ENCODE results near the gene DUSP7.
"Not testable (repeated sequence)": the region's sequence is repeated elsewhere in the genome, so short reads cannot be mapped to it uniquely, and the experiment has no call there.

Gene DUSP7

DNA sequence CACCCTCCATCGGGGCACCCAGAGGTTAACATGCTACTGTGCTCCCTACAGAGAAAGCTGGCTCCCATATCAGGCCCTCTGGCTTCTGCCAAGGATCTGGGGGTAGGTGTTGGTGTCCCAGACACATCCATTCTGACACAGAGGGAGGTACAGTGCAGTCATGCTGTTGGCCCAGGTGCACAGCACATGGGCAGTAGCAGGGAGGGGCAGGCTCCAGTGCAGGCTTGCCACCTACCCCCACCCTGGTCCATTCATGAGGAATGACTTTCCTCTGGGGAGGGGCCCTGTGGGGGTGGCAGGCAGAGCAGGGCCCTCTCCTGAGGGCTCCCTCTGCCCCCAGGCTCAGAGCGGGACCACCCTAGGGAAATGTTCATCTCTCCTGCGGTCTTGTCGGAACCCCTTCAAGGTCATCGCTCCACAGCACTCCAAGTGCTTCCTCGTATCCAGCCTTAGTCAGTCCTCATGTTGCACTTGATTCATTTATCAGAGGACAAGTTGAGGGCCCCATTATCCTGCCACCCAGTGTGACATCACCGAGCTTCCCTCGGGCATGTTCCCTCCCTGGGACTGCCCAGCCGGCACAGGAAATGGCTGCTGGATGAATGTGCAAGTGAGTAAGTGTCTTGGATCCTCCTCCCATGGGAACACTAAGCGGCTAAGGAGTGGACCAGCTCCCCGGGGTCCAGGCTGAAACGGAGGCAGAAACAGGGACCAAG lies 10.0 kb downstream of the DUSP7 start:
- no peak for DNase-seq

DNA sequence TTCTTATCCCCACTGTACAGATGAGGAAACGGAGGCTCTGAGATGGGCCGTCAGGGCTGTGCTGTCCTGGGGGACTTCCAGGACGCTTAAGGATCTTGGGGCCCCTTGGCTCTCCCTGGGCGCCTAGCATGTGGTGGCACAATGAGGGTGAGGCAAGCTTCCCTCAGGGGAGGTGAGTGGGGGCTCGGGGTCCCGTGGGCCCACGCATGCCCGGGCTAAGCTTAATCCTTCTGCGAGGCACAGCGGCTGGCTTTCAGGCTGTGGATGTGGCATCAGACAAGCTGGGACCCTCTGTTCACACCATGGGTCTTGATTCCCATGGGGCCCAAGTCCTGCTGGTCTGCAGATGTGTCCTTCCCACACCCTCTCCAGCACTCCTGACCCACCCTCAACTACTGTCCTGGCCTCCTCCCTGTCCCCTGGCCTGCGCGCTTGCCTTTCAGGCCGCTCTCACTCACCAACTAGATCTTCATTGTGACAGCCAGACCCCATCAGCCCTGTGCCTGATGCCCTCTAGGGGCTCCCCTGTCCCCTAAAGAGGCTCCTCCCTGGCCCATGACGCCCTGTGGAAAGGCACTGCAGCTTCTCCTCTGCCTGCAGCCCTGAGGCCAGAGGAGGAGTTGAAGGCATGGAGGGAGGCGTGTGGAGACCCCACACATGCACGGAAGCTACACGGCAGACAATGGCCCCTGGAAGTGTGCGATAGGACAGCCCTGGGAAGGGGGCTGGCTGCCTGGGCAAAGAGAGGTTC lies 11.3 kb downstream of the DUSP7 start:
- no peak for DNase-seq

DNA sequence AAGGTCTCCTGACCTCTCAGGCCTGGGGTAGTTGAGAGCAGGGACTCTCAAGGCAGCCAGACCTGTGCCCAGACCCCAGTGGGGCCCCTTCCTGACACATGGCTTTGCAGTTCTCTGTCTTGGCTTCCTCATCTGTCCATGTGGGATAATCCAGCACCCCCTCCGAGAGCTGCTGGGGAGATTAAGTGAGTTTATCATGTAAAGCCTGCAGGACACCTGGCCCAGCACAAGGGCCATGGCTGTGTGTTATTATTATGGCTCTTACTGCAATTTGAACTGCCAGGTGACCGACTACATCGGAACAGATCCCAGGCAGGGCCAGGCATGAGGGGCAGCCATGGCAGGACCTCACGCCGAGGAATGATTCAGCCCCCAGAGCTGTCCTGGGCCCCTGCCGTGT lies 12.6 kb downstream of the DUSP7 start:
- DNase-seq: no peak

DNA sequence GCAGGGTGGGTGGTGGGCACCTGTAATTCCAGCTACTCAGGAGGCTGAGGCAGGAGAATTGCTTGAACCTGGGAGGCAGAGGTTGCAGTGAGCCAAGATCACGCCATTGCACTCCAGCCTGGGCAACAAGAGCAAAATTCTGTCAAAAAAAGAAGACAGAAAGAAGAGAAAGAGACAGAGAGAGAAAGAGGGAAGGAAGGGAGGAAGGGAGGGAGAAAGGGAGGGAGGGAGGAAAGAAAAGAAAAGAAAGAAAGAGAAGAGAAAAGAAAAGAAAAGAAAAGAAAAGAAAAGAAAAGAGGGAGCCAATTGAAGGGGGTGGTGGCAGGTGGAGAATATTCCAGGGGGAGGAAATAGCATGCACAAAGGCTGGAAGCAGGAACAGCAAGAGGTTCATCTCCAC lies 13.3 kb downstream of the DUSP7 start:
- DNase-seq: not testable (repeated sequence)

DNA sequence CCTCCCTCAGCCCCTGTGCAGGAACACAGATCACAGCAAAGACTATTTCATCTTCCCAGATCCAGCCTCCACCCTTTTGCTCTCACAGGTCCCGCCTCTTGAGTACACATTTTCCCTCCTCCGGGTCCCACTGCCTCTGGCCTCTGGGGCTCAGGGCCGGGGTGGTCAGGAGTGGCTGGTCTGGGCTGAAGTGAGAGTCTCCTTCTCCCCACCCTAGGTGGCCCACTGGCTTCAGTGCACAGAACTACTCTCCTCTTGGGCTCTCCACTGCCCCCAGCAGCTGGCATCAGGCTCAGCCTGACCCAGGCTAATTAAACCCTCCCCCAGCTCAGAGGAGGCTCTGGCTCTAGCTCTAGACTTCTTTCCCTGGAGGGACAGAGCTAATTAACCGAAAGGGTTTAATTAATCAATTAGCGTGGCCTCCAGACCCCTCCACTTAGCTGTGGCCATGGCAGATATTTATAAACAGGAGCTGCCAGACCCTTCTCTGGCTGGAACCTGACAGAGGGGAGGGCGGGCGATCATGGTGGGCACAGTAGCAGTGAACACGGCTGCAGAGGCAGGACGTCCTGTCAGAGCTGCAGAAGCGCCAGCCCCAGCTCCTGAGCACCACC lies 15.1 kb downstream of the DUSP7 start:
- no peak for DNase-seq

DNA sequence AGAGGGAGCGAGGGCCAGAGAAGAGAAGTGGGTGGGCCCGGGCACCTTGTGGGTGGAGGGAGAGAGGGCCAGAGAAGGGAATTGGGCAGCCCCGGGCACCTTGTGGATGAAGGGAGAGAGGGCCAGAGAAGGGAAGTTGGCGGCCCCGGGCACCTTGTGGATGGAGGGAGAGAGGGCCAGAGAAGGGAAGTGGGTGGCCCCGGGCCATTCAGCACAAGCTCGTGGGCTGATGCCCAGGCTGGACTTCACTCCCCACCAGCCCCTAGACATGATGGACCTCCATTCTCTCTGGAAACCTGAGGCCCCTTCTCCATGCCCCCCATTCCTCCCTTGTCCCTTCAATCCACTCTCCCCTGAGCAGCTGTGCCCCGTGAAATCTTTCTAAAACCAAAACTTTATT lies 15.8 kb downstream of the DUSP7 start:
- DNase-seq: no peak

DNA sequence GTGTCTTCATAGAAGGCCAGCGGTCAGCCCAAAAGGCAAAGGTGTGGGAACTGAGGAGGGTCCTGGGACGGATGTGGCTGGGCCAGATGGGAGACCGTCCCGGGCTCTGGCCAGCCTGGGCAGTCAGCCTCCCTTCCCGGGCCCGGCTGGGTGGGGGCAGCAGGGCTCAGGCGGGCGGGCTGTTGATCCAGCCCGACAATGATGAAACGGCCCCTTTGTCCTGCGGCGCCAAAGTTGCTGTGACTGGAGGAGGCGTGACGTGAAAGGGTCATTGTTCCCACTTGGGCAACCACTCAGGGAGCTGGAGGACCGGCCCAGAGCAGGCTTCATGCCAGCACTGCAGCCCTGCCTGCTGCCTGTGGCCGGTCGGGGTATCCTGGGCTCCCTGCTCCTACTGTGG lies 16.5 kb downstream of the DUSP7 start:
- no peak for DNase-seq

DNA sequence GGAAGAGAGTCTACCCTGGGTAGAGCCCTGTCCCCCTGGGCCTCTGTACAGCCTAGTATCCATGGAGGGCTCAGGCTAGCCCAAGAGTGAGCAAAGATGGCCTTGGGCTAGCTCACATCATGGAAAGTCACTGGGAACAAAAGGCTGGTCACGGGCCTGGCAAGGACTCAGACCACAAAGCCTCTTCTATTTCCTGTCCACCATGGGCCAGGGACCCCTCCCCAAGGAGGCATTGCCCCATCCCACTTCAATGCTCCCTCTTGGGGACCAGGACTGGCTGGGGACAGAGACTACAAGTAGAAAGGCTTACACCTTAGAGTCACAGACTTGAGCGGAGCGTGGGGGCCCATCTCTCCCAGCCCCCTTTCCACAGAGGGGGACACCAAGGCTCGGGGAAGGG lies 16.9 kb downstream of the DUSP7 start:
- no peak for DNase-seq

DNA sequence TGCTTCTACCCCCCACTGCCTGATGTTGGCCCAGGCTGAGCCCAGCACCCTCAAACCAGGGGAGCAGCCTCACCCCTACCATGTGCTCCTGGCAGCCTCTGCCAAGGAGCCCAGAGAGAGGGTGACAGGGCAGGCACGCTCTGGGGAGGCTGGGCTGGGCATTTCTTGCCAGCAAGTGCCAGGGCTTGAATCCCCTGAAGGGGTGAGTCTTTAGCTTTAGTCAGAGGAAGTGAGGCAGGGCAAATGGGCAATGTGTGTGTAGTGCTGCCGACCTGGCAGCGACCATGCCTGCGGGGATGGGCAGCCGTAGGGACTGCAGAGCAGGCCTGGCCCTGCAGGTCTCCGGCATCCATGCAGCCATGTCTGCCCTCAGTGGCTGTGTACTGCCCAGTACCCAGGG lies 18.1 kb downstream of the DUSP7 start:
- DNase-seq: no peak

DNA sequence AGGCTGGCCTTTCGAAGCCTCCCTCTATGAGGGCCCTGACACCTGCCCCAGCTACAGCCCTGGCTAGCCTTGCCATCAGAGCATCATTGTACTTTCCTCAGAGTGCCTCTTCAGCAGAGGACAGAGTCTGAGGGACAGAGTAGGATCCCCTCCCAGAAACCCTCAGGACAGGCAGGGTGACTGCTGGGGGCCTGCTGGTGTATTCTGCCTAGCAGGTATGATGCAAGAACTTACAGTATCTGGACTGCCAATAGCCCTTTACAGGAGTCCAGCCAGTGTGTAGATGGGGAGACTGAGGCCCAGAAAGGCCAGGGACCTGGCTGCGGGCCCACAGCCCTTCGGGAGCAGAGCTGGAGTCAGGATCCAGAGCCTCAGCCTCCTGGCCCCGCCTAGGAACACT lies 19.1 kb downstream of the DUSP7 start:
- no peak for DNase-seq

DNA sequence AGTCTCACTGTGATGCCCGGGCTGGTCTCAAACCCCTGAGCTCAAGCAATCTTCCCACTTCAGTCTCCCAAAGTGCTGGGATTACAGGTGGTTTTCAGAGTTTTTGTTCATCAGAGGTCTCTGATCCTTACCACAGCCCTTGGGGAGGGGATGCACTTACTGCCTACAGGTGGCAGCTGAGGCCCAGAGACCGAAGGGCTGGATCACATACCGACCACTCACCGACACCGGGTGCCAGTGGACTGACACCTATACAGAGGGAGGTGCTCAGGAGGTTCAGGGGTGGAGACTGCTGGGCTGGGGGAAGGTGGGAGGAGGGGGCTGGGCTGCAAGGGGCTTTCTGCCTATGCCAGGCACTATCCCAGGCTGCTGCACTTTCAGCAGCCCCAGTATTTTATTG lies 19.5 kb downstream of the DUSP7 start:
- DNase-seq: no peak

DNA sequence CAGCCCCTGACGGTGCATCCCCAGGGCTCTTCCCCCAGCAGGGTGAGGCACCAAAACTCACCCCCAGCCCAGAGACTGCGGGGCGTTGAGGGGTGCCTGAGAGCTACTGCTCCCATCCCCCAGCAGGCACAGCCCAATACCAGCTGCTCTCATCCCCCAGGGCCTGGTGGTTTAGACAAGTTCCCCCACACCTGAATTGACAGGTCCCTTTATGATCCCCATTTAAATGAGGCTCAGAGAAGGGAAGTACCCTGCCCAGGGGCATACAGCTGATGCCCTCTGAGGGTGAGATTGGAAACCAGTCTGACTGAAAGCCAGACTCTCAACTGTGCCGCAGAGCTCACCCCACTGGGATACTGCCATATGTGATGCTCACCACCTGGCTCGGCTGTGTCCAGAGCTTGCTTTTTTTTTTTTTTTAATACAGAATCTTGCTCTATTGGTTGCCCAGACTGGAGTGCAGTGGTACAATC lies 20.1 kb downstream of the DUSP7 start:
- no peak for DNase-seq

DNA sequence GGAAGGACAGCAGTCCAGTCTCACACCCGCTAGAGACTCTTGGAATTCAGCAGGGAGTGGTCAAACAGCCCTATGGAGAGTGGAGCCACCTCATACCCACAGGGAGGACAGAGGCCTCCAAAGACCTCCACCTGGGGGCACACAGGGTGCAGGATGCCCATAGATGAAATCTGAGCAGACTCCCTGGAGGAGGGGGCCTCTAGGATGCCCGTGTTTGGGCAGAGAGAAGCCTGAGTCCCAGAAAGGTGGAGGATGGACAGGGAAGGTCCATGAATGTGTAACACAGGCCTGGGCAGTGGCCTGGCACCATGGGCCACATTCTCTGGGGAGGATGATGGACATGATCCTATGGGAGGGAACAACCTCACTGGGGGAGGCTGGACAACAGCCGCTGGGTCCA lies 21.7 kb downstream of the DUSP7 start:
- no peak for DNase-seq

DNA sequence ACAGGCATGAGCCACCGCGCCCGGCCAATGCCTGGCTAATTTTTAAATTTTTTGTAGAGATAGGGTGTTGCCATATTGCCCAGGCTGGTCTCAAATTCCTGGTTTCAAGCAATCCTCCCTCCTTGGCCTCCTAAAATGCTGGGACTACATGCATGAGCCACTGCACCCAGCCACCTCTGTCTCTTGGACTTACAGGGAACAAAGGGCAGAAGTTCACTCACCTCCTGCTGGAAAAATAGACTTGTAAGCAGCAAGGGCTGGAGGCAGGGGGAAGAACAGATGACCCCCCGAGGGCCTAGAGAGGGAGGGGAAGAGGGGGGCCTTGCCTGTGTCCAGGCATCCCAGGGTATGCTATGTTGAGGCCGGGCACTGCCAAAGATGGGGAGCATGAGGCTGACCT lies 22.2 kb downstream of the DUSP7 start:
- DNase-seq: no peak

DNA sequence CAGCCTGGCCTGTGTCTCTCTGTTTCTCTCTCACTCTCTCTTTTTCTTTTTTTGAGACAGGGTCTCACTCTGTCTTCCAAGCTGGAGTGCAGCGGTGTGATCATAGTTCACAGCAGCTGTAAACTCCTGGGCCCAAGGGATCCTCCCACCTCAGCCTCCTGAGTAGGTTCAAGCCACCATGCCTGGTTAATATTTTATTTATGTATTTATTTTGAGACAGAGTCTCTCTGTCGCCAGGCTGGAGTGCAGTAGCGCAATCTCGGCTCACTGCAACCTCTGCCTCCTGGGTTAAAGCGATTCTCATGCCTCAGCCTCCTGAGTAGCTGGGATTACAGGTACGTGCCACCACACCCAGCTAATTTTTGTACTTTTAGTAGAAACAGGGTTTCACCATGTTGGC lies 22.6 kb downstream of the DUSP7 start:
- not testable (repeated sequence) for DNase-seq

DNA sequence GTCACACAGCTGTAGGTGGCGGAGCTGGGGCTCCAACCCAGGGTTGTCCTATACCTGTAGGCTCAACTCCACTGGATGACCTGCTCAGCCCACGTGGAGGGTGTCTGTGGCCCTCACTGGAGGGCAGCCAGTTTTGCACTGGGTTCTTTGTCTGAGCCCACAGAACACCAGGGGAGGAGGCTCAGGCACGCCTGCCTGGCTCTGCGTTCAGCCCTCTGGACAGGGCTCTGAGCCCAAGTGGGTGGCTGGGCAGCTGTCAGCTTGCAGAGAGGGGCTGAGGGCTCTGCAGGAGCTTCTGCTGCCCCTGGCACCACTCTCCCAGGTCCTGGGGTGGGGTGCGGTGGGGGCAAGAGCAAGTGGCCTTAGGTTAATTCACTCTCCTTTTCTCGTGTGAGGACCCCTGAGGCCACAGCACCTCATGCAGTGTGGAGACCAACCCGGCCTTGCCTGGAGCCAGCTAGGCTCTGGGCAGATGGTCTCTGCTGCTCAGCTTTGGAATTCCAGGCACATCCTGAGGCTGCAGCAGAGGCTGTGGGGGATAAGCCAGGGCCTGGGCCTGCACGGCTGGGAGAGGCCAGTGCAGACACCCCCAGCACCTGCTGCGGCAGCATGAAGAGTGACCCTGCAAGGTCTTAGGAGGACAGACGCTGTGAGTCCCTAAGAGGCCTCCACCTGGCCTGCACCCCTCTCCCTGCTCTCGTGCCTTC lies 23.5 kb downstream of the DUSP7 start:
- no peak for DNase-seq

DNA sequence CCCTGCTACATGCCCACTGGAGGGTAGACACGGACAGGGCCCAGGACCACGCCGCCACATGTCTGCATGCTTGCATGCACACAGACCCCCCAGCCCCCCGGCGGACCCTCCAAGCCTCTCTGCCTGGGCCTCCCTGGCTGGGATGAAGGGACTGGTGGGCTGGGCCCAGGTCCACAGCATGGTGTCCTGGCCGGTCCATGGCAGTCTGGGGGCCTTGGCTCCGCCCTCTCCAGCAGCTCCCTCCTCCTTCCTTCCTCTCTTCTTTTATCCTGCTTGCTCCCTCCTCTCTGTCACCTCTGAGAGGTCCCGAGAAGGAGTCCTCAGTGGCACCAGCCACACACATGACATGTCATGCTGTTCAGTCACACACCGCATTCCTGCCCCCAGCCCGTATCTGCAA lies 24.5 kb downstream of the DUSP7 start:
- no peak for DNase-seq

DNA sequence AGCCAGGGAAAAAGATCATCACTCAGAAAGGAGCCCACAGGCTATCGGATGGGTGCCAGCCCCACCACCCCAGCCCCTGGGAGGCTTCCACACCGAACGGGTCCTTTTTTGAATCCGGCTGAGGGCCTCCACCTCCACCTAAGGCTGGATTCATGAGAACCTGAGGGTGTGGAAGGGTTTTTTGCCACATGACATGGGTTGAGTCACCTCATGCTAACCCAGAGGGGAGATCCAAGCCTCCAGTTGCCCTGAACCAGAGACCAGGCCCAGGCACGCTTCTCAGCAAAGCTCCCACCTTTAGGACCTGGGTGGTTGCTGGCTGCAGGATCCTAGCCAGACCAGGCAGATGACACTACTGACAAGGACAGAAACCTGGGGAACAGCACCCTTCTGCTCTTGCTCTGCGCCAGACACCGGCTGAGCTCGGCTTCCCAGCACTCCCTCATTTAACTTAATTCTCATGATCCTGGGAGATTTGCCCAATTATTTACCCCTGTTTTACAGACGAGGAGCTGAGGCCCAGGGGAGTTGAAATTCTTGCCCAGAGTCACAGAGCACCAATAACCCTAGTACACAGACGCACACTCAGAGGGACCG lies 25.6 kb downstream of the DUSP7 start:
- no peak for DNase-seq

DNA sequence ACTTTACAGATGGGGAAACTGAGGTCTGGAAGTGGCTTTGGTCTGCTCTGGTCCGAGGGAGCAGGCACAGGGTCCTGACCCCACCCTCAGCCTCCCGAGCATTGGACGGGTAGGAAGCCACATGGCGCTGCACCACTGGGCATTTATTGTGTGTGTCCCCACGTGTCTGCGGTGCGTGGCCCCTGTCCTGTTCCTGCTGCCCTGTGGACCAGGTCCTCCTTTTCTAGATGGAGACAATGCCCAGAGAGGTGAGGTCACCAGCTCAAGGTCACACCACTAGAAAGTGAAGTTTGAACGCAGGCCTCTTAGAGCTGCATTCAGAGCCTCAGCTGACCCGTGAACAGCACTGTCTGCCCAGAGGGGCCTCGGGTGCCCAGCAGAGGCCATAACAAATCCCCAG lies 26.8 kb downstream of the DUSP7 start:
- no peak for DNase-seq

DNA sequence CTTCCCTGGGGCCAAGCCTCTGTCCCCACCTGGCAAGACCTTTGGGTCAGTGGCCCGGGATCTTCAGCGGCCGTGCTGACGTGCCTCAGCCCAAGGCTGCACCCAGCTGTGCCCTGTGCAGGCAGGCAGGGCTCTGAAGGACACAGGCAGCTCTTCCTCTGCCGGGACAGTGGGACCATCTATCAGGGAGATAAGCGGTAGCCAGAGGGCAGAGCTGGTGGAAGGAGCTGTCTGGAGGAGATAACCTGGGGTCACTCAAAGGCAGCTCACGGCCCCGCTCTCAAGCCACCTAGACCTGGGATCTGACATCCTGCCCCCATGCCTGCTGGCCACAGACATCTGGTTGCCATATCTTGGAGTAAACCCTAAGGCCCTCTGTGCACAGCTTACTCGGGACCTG lies 27.3 kb downstream of the DUSP7 start:
- DNase-seq: no peak

DNA sequence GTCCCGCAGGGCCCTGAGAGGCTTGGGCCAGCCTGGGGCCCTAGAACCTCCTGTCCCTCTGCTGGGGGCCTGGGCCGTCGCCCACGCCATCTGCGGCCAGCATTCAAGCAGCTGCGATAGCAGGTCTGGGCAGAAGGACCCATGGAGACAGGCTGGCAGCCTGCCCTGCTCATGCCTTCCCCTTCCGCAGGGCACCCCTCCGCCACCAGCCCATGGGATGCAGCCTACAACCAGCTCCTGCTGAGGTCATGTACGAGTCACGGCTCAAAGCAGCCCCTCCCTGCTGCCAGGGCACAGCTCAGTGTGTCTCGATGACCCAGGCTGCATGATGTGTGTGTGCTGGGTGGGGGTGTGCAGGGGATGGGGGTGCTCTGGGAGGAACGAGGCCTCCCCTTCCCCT lies 27.8 kb downstream of the DUSP7 start:
- no peak for DNase-seq

DNA sequence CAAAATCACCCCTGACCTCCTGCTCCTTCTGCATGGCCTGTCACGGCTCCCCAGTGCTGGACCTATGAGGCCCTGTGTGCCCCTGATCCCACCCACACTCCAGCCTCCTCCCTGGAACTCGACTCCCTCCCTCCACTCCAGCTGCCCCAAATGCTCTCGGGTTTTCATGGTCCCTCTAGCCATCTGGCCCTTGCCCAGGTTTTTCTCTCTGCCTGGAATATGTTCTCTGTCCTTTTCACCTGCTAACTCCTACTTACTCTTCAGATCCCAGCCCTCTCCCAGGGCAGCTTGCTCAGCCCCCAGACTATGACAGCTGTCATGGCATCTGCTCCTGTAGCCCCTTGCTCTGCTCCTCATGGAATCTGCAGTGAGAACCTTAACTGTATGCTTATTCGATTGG lies 30.3 kb downstream of the DUSP7 start:
- no peak for DNase-seq

DNA sequence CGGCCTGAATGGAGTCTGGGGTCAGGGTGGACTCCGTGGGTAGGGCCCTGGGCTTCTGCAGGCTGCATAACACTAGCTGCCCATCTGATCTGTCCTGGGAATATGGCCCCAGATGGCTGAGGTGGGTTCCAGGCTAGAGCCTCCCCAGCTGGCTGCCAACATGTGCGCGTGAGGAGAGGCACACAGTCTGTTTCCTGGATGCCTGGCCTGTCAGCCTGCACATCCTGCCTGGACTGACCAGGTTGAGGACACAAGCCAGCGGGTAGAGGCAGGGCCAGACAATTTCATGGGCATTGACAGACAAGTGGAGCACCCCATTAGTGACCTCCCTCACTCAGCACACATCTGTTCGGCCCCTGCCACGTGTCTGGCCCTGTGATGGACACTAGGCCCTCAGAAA lies 30.9 kb downstream of the DUSP7 start:
- no peak for DNase-seq

Measured in inflammatory macrophage treated with lipopolysaccharide for 1 hour (primary cell).